ENCODE results near the gene MIOX. TPM values are rescaled to one million over a fixed set of nuclear protein-coding genes. Genes with fewer than 3 reads are reported as not detected.
A peak's percentile ranks its signal among the peaks of the same experiment; 100 is the strongest.

The MIOX gene
- total RNA-seq, 1 donor from 2014 or later: not detected

DNA sequence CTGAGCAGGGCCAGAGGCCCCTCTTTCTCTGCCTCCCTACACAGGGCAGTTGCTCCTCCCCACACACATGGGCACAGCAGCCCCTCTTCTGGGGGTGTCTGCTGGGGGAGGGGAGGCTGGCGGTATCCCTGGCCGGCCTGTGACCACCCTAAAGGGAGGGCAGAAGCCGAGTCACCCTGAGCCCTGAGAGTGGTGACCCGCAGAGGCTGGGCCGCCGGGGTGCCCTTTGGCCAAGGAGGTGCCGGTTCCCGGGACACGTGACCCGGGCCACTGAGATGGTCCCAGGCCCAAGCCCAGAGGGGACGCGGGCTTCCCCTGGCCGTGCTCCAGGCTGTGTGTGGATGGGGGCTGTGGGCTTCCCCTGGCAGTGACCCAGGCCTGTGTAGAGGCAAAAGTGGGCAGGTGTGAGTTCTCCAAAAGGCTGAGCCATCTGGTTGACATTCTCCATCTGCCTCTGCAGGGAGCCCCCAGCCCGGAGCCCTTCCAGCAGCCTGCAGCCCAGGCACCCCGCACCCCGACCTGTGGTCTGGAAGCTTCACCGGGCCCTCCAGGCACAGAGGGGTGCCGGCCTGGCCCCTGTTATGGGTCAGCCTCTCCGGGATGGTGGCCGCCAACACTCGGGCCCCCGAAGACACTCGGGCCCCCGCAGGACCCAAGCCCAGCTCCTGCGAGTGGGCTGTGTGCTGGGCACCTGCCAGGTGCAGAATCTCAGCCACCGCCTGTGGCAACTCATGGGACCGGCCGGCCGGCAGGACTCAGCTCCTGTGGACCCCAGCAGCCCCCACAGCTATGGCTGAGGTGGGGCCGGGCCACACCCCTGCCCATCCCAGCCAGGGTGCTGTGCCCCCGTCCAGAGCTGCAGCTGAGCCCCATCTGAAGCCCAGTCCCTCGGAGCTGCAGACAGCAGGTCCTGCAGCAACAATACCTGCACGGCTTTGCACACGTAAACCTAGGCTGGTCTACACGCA is 4.3 kb upstream of the MIOX start:
- Mint-ChIP-seq H3K4me1 (ENCODE audit: low read depth) (peaks cover 7% of the 10 kb centered on the region), H3K27me3 (ENCODE audit: low read depth) (peaks cover 15% of the 10 kb centered on the region), H3K36me3 (ENCODE audit: low read depth) (no peaks in the 10 kb centered on the region), H3K27ac (no peak overlapping the region), H3K4me3 (ENCODE audit: low read depth) (peak overlapping the region; percentile 77), H3K9me3 (no peaks in the 10 kb centered on the region)
- intact Hi-C loops (cut with micrococcal nuclease): no loop called here
- DNase-seq (ENCODE audit: low spot score): no peak

DNA sequence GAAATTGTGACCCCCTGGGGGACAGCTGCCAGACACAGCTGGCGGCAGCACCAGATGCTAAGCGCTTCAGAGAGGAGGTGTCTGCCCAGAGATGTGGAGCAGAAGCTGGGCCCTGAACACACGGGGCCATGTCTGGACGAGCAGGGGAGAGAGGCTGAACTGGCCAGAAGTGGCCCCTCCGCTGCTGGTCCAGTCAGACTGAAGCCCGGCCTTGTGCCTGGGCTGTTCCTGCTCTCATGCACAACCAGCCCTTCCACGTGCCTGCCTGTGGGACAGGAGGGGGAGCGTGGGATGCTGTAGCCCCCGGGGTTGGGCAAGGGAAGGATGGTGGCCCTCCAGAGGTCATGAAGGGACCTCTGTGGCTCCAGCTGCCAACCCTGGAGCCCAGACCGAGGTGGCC is 3.6 kb upstream of the MIOX start:
- no peak overlapping the region for H3K27ac Mint-ChIP-seq
- peaks cover 7% of the 10 kb centered on the region for H3K4me1 Mint-ChIP-seq (ENCODE audit: low read depth)
- intact Hi-C loops (cut with micrococcal nuclease): no loop called here
- H3K4me3 Mint-ChIP-seq (ENCODE audit: low read depth): peak overlapping the region; percentile 39
- H3K27me3 Mint-ChIP-seq (ENCODE audit: low read depth): peaks cover 15% of the 10 kb centered on the region
- DNase-seq (ENCODE audit: low spot score): no peak
- H3K36me3 Mint-ChIP-seq (ENCODE audit: low read depth): no peaks in the 10 kb centered on the region
- H3K9me3 Mint-ChIP-seq: no peaks in the 10 kb centered on the region

DNA sequence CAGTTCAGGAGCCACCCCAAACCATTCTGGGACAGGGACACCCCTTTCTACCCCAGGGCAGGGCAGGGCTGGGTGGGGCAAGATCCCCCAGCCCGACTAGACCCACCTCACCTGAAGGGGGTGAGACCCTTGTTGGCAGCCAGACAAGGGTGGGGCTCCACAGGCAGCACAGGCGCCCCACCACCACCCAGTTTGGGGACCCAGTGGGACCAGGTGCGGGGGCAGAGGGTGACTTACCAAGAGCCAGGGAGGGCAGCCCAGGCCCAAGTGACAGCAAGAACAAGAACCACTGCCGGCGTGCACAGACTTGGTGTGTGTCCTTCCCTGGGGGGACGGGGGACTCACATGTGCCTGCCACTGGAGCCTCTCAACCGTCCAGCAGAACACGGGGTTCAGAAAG is 3.1 kb upstream of the MIOX start:
- intact Hi-C loops (cut with micrococcal nuclease): no loop called here
- Mint-ChIP-seq H3K9me3 (no peaks in the 10 kb centered on the region), H3K27me3 (ENCODE audit: low read depth) (peaks cover 15% of the 10 kb centered on the region), H3K36me3 (ENCODE audit: low read depth) (no peaks in the 10 kb centered on the region), H3K4me3 (ENCODE audit: low read depth) (no peak overlapping the region), H3K4me1 (ENCODE audit: low read depth) (peaks cover 7% of the 10 kb centered on the region), H3K27ac (no peak overlapping the region)
- no peak for DNase-seq (ENCODE audit: low spot score)

DNA sequence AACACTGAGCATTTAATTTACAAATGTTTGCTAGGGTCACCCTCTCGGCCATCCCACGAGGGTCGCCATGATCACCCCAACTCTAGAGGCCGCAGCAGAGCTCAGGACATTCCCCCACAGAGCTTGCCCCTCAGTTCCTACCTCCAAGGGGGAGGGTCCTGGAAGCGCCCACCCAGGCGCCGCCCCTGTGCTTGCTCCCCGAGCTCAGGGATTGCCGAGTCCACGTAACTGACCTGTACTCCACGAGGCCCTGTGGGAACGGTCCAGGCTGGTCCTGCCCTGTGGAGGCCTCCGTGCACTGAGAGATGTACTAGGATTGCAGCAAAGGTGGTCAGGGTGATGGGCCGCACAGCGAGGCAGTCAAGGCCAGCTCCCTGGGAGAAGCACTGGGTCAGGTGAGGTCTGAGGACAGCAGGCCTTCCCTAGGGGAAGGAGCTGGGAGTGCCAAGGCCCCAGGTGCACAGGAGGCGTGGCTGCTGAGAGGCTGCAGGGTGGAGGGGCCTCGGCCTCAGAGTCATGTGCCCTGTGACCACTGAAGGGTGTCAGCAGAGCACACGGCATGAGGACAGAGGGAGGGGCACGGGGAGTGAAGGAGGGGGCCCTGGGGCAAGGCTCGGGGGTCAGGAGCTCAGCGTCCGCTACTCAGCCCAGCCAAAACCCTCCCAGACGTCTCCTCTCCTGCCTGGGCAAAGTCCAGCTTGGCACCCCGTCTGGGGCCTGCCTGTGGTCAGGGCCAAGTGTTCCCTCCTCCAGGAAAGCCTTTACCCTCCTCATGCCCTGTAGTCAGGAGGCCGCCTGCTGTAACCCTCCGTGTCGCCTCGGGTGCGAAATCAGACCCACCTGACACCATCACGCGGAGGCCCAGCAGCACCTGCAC is 2.4 kb upstream of the MIOX start:
- no peak overlapping the region for H3K4me3 Mint-ChIP-seq (ENCODE audit: low read depth)
- DNase-seq (ENCODE audit: low spot score): no peak
- no peaks in the 10 kb centered on the region for H3K9me3 Mint-ChIP-seq
- H3K27ac Mint-ChIP-seq: no peak overlapping the region
- H3K4me1 Mint-ChIP-seq (ENCODE audit: low read depth): peaks cover 7% of the 10 kb centered on the region
- peaks cover 12% of the 10 kb centered on the region for H3K27me3 Mint-ChIP-seq (ENCODE audit: low read depth)
- H3K36me3 Mint-ChIP-seq (ENCODE audit: low read depth): no peaks in the 10 kb centered on the region
- intact Hi-C loops (cut with micrococcal nuclease): no loop called here

DNA sequence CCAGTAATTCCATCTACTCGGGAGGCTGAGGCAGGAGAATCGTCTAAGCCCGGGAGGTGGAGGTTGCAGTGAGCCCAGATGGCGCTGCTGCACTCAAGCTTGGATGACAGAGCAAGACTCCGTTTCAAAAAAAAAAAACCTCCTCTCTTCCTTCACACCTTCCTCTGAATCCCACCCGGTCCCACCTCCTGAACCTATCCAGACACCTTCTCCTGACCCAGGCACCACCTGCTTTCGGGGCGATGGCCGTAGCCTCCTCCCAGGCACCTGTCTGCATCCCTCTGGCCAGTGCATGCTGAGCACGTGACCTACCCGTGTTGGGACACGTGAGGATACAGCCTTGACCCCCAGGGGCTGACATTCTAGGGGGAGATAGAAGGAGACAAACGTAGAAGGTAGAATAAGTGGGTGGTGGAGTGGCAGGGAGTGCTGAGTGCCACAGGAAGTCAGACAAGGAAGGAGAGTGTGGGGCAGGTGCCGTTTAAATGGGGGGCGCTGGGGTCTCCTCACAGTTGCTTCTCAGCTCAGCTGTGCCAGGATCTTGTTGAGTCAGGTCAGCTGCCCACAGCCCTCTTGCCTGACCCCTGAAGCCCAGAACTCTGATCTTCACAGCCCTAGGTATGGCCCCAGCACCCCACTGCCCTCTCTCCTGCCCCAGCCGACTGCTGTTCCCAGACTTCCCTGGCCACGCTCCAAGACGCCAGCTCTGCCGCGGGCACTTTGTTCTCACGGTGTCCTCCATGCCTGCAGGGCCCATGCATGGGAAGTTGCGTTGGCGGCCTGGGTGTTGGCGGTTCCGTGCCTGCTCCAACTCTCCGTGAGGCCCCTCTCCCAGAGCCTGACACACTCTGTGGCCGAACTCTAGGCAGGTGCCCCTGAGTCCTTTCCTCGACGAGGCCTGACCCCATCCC is 1.2 kb upstream of the MIOX start:
- H3K4me1 Mint-ChIP-seq (ENCODE audit: low read depth): peaks cover 2% of the 10 kb centered on the region
- DNase-seq (ENCODE audit: low spot score): no peak
- H3K27me3 Mint-ChIP-seq (ENCODE audit: low read depth): no peaks in the 10 kb centered on the region
- no peak overlapping the region for H3K4me3 Mint-ChIP-seq (ENCODE audit: low read depth)
- no peaks in the 10 kb centered on the region for H3K9me3 Mint-ChIP-seq
- intact Hi-C loops (cut with micrococcal nuclease): no loop called here
- H3K27ac Mint-ChIP-seq: no peak overlapping the region
- no peaks in the 10 kb centered on the region for H3K36me3 Mint-ChIP-seq (ENCODE audit: low read depth)

DNA sequence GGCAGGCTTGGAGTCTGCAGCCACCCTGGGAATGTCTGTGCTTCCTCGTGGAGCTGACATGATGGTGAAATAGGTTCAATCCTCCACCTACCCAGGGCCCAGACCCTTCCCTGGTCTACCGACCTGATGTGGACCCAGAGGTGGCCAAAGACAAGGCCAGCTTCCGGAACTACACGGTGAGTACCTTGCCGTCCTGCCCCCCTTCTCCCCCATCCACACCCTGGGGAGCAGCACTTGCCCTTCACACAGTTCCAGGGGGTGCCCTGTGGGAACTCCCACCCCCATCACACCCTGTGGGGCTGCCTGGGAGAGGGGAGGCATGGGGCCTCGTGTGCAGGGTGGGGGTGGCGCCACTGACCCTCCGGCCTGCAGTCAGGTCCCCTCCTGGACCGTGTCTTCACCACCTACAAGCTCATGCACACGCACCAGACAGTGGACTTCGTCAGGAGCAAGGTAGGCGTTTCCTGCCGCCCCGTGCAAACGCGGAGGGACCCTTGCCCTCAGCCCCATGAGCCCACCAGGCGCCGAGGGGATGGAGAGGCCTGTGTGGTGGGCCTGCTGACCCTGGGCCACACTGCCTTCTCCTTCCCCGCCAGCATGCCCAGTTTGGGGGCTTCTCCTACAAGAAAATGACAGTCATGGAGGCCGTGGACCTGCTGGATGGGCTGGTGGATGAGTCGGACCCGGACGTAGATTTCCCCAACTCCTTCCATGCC is 789 bp downstream of the MIOX start:
- Mint-ChIP-seq H3K4me1 (ENCODE audit: low read depth) (peaks cover 7% of the 10 kb centered on the region), H3K36me3 (ENCODE audit: low read depth) (no peaks in the 10 kb centered on the region), H3K27ac (no peak overlapping the region), H3K4me3 (ENCODE audit: low read depth) (no peak overlapping the region), H3K9me3 (no peaks in the 10 kb centered on the region), H3K27me3 (ENCODE audit: low read depth) (peaks cover 1% of the 10 kb centered on the region)
- intact Hi-C loops (cut with micrococcal nuclease): no loop called here
- DNase-seq (ENCODE audit: low spot score): no peak

DNA sequence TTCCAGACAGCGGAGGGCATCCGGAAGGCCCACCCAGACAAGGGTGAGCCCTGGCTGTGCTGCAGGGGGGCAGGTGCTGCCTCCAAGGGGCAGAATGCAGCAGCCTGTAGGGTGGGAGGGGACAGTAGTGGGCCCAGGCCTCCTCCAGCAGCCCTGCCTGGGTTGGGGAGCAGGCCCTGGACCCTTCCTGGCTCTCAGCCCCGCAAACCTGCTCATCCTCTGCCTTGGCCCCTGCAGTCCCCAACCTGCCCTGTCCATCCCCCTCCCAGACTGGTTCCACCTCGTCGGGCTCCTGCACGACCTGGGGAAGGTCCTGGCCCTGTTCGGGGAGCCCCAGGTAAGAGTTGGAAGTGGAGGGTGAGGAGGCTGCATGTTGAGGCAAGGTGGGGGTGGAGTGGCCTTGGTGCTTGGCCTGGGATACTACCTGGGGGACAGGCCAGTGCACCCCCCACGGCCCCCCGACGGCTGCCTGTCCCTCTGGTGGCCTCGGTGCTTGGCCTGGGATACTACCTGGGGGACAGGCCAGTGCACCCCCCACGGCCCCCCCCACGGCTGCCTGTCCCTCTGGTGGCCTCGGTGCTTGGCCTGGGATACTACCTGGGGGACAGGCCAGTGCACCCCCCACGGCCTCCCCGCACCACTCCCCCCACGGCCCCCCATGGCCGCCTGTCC is 1.5 kb downstream of the MIOX start:
- intact Hi-C loops (cut with micrococcal nuclease): no loop called here
- H3K36me3 Mint-ChIP-seq (ENCODE audit: low read depth): no peaks in the 10 kb centered on the region

DNA sequence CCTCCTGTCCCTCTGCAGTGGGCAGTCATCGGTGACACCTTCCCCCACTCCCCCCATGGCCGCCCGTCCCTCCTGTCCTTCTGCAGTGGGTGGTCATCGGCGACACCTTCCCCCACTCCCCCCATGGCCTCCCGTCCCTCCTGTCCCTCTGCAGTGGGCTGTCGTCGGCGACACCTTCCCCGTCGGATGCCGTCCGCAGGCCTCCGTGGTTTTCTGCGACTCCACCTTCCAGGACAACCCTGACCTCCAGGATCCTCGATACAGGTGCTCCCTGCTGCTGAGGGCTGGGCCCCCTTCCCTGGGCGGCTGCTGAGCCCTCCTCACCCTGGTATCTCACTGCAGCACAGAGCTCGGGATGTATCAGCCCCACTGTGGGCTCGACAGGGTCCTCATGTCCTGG is 2.2 kb downstream of the MIOX start:
- intact Hi-C loops (cut with micrococcal nuclease): no loop called here

More for the DNA sequence above, 1.5 kb downstream of the MIOX start:
- no peak overlapping the region for H3K4me3 Mint-ChIP-seq (ENCODE audit: low read depth)
- no peak overlapping the region for H3K27ac Mint-ChIP-seq
- no peak for DNase-seq (ENCODE audit: low spot score)
- peaks cover 1% of the 10 kb centered on the region for H3K27me3 Mint-ChIP-seq (ENCODE audit: low read depth)
- H3K4me1 Mint-ChIP-seq (ENCODE audit: low read depth): peaks cover 7% of the 10 kb centered on the region
- H3K9me3 Mint-ChIP-seq: no peaks in the 10 kb centered on the region

DNA sequence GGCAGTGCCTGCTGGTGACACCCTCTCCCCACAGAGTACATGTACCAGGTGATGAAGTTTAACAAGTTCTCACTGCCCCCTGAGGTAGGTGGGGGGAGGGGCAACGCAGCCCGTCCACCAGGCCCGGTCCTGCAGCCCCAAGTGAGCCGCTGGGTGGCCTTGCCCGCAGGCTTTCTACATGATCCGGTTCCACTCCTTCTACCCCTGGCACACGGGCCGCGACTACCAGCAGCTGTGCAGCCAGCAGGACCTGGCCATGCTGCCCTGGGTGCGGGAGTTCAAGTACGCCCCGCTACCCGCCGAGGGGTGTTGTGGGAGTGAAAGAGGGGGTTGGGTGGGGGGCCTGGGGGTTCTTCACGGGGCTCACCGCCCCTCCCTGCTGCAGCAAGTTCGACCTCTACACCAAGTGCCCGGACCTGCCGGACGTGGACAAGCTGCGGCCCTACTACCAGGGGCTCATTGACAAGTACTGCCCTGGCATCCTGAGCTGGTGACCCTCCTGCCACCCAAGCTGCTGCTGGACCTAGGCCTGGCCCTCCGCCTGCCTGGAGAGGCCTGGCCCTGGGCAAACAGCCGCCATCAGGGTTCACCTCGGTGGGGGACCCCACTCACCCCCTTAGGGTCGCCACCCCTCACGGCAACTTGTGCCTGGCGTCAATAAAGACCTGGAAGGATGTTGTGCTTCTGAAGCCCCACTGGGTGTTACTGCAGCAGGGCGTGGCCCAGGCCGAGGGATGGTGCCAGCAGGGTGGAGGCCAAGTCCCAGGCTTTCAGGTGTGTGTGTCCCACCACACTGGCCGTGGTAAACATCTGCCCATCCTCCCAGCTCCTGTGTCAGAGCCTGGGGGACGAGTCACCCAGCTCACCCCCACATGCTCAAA is 2.9 kb downstream of the MIOX start:
- DNase-seq (ENCODE audit: low spot score): no peak
- intact Hi-C loops (cut with micrococcal nuclease): no loop called here
- H3K36me3 Mint-ChIP-seq (ENCODE audit: low read depth): no peaks in the 10 kb centered on the region
- no peaks in the 10 kb centered on the region for H3K9me3 Mint-ChIP-seq
- H3K27ac Mint-ChIP-seq: no peak overlapping the region
- H3K4me3 Mint-ChIP-seq (ENCODE audit: low read depth): no peak overlapping the region
- H3K27me3 Mint-ChIP-seq (ENCODE audit: low read depth): peaks cover 1% of the 10 kb centered on the region
- peaks cover 7% of the 10 kb centered on the region for H3K4me1 Mint-ChIP-seq (ENCODE audit: low read depth)

More for the DNA sequence above, 2.2 kb downstream of the MIOX start:
- Mint-ChIP-seq H3K36me3 (ENCODE audit: low read depth) (no peaks in the 10 kb centered on the region), H3K9me3 (no peaks in the 10 kb centered on the region), H3K27ac (no peak overlapping the region), H3K4me3 (ENCODE audit: low read depth) (no peak overlapping the region), H3K27me3 (ENCODE audit: low read depth) (peaks cover 1% of the 10 kb centered on the region), H3K4me1 (ENCODE audit: low read depth) (peaks cover 7% of the 10 kb centered on the region)
- DNase-seq (ENCODE audit: low spot score): no peak

DNA sequence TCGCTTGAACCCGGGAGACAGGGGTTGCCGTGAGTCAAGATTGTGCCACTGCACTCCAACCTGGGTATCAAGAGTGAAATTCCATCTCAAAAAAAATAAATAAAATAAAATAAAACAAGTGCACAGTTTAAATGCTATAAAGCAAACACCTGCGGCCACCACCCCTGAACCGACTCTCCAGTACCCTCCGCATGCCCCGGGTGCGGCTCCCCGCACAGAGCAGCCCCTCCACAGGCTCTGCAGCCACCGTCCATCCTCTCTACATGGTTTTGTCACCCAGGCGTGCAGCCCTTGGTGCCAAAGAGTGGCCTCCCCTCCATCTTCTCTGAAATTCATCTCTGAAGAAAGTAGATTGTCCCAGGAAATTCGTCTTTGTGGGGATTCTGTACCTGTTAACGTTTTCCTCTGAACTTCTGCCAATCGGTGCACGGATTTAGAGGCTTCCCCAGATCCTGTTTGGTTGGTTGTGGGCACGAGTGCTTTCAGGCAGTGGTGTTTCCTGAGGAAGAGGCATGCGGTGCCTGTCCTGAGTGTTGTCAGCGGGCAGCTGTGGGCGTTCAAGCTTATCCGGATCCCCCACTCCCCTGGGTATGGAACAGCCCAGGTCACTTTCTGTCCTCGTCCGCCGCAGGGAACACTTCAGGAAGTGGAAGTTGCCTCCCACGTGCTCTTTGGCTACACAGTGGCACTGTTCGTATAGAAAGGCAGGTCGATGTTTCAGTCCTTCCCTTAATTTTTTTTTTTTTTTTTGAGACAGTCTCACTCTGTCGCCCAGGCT is 4.1 kb downstream of the MIOX start:
- H3K36me3 Mint-ChIP-seq (ENCODE audit: low read depth): no peaks in the 10 kb centered on the region
- H3K4me1 Mint-ChIP-seq (ENCODE audit: low read depth): peaks cover 7% of the 10 kb centered on the region
- intact Hi-C loops (cut with micrococcal nuclease): no loop called here
- H3K27me3 Mint-ChIP-seq (ENCODE audit: low read depth): peaks cover 1% of the 10 kb centered on the region
- DNase-seq (ENCODE audit: low spot score): no peak
- H3K27ac Mint-ChIP-seq: peak overlapping the region; percentile 55
- no peaks in the 10 kb centered on the region for H3K9me3 Mint-ChIP-seq
- H3K4me3 Mint-ChIP-seq (ENCODE audit: low read depth): no peak overlapping the region

Measured in activated T-helper 2 cell treated with anti-CD3 and anti-CD28 coated beads, Interferon-gamma antibody, Interleukin-2, Interleukin-4, amounts not matched to agents 10 μg/mL and 5 μg/mL and 100 μg/mL, durations not matched to agents 14 hours and 24 hours and 36 hours (primary cell).